Natural killer cell (primary cell): Measurements from ENCODE around the gene DOCK11. TPM values are rescaled to one million over a fixed set of nuclear protein-coding genes. Genes with fewer than 3 reads are reported as not detected.

Source experiments
- ATAC-seq, 3 donors: fragments of 150-1000 bp in 2 of 3; fragments of 200-7000 bp in 1 of 3; cut with Tn5 transposase; 1 replicate in 1 of 3; 2 replicates in 2 of 3; pipeline ENCODE4 v1.10.0; 2021; ENCODE audit warnings: mild to moderate bottlenecking in 2 of 3, moderate library complexity in 2 of 3
- DNase-seq, 2 donors: peaks; one replicate each; pipeline versions ENCODE4 v3.0.0 to v3.0.0-alpha.2; 2013 to 2021; ENCODE audit warnings: mixed read lengths in 1 of 2
- H3K27ac ChIP-seq: one replicate; pipeline ENCODE4 v1.5.1; 2013; ENCODE audit warnings: mild to moderate bottlenecking, low read length
- H3K27me3 ChIP-seq: one replicate; pipeline ENCODE4 v1.6.1; 2013; ENCODE audit warnings: low read length; ENCODE audit not compliant: control insufficient read depth, insufficient read depth
- H3K36me3 ChIP-seq: one replicate; pipeline ENCODE4 v1.6.1; 2013; ENCODE audit warnings: low read length; ENCODE audit not compliant: control insufficient read depth, insufficient read depth
- H3K4me1 ChIP-seq: one replicate; pipeline ENCODE4 v1.6.1; 2013; ENCODE audit warnings: low read length; ENCODE audit not compliant: control insufficient read depth, insufficient read depth
- H3K4me3 ChIP-seq: one replicate; pipeline ENCODE4 v1.5.1; 2013; ENCODE audit warnings: low read length
- H3K9me3 ChIP-seq: one replicate; pipeline ENCODE4 v1.6.1; 2013; ENCODE audit warnings: low read length; ENCODE audit not compliant: control insufficient read depth, insufficient read depth
- H3K27ac Mint-ChIP-seq, 2 donors: one replicate each; pipeline ENCODE4 v1.8.0; 2022; ENCODE audit warnings: mild to moderate bottlenecking in 2 of 2, mixed read lengths in 2 of 2, moderate library complexity in 1 of 2
- H3K27me3 Mint-ChIP-seq, 2 donors: one replicate each; pipeline ENCODE4 v1.8.0; 2022; ENCODE audit warnings: low read depth in 2 of 2, mixed read lengths in 2 of 2
- H3K36me3 Mint-ChIP-seq: one replicate; pipeline ENCODE4 v1.8.0; 2022; ENCODE audit warnings: mixed read lengths
- H3K4me1 Mint-ChIP-seq, 2 donors: one replicate each; pipeline ENCODE4 v1.8.0; 2022; ENCODE audit warnings: mixed read lengths in 2 of 2
- H3K4me3 Mint-ChIP-seq: one replicate; pipeline ENCODE4 v1.8.0; 2022; ENCODE audit warnings: mild to moderate bottlenecking, moderate library complexity, mixed read lengths
- H3K9me3 Mint-ChIP-seq, 2 donors: one replicate each; pipeline ENCODE4 v1.8.0; 2022; ENCODE audit warnings: mixed read lengths in 2 of 2
- CTCF ChIP-seq: fragments of 200-600 bp; IDR thresholded peaks from one replicate; pipeline ENCODE4 v1.8.0; 2022; ENCODE audit warnings: antibody characterized with exemption
- WGBS: methylation state at CpG from one replicate; pipeline ENCODE4 v1.1.7; 2013; ENCODE audit warnings: missing lambda C conversion rate; ENCODE audit not compliant: insufficient coverage; 5-methylcytosine and 5-hydroxymethylcytosine counted together
- intact Hi-C: fragments of 100-400 bp; cut with micrococcal nuclease; formaldehyde crosslinking; loops from one replicate; pipeline ENCODE4 v1.14.2; 2022
- total RNA-seq, 4 donors: library from RNA; stranded (reverse); fragments of 120-200 nt in 1 of 4; gene quantifications; one replicate each; pipeline versions ENCODE4 v1.2.3 to v1.2.4, GENCODE V29; 2013 to 2022

Gene DOCK11
- total RNA-seq, 3 donors from 2014 or later (not counting 1 experiment from before 2014, with no cell fraction given), result 108 to 130 (median 117) TPM

GRCh38 chrX:118503260-118504041 is 7.8 kb downstream of the DOCK11 start:
- no peak for TF ChIP-seq CTCF
- Histone ChIP-seq H3K4me3 (no peak overlapping the region), H3K9me3 (no peaks in the 10 kb centered on the region), H3K27ac (peak overlapping the region; percentile 51), H3K4me1 (peaks cover 66% of the 10 kb centered on the region), H3K27me3 (no peaks in the 10 kb centered on the region), H3K36me3 (no peaks in the 10 kb centered on the region)
- 36% methylated on average over 5 of the region's 7 CpGs for WGBS
- Mint-ChIP-seq H3K4me3 (peak overlapping the region; percentile 54), H3K27ac (peak overlapping the region; percentile 82 to 90), H3K27me3 (no peaks in the 10 kb centered on the region), H3K4me1 (peaks cover 45 to 55% of the 10 kb centered on the region in 2 donors), H3K36me3 (no peaks in the 10 kb centered on the region), H3K9me3 (no peaks in the 10 kb centered on the region)
- DNase-seq, result peak in 1 of 2 donors; percentile 21
- peak in 1 of 3 donors; percentile 26 for ATAC-seq
- intact Hi-C loops, result no loop called here

- Histone ChIP-seq H3K4me1 (peaks cover 67% of the 10 kb centered on the region), H3K27me3 (no peaks in the 10 kb centered on the region), H3K9me3 (no peaks in the 10 kb centered on the region), H3K36me3 (no peaks in the 10 kb centered on the region), H3K27ac (no peak overlapping the region), H3K4me3 (no peak overlapping the region)
- intact Hi-C loops, result no loop called here
- Mint-ChIP-seq H3K4me1 (peaks cover 43 to 53% of the 10 kb centered on the region in 2 donors), H3K9me3 (no peaks in the 10 kb centered on the region), H3K27me3 (no peaks in the 10 kb centered on the region), H3K36me3 (no peaks in the 10 kb centered on the region), H3K27ac (peak overlapping the region; percentile 82 to 90), H3K4me3 (peak overlapping the region; percentile 58)
- no peak for DNase-seq
- no peak for ATAC-seq
- 84% methylated on average over 4 of the region's 4 CpGs for WGBS
- TF ChIP-seq CTCF, result no peak
Observed at GRCh38 chrX:118504581-118504980, 9.0 kb downstream of the DOCK11 start.

GRCh38 chrX:118506805-118507480 is 11.3 kb downstream of the DOCK11 start:
- no peak overlapping the region for H3K4me3 ChIP-seq
- Mint-ChIP-seq H3K4me3 (no peak overlapping the region), H3K36me3 (peaks cover 6% of the 10 kb centered on the region), H3K9me3 (no peaks in the 10 kb centered on the region), H3K27me3 (no peaks in the 10 kb centered on the region), H3K27ac (peak overlapping the region; percentile 52 to 76), H3K4me1 (peaks cover 52 to 72% of the 10 kb centered on the region in 2 donors)
- no peak for TF ChIP-seq CTCF
- WGBS, result 82% methylated on average over 10 of the region's 11 CpGs
- H3K27ac ChIP-seq, result no peak overlapping the region
- no peaks in the 10 kb centered on the region for H3K9me3 ChIP-seq
- no peaks in the 10 kb centered on the region for H3K27me3 ChIP-seq
- DNase-seq (no peak), ATAC-seq (no peak)
- peaks cover 57% of the 10 kb centered on the region for H3K4me1 ChIP-seq
- H3K36me3 ChIP-seq, result peaks cover 6% of the 10 kb centered on the region
- intact Hi-C loops, result no loop called here
